ENCODE measurements around the gene TOMM20. TPM values are rescaled to one million over a fixed set of nuclear protein-coding genes. Genes with fewer than 3 reads are reported as not detected.

TOMM20 gene
- total RNA-seq, 3 donors from 2014 or later, result 112 to 153 (median 112) TPM

DNA sequence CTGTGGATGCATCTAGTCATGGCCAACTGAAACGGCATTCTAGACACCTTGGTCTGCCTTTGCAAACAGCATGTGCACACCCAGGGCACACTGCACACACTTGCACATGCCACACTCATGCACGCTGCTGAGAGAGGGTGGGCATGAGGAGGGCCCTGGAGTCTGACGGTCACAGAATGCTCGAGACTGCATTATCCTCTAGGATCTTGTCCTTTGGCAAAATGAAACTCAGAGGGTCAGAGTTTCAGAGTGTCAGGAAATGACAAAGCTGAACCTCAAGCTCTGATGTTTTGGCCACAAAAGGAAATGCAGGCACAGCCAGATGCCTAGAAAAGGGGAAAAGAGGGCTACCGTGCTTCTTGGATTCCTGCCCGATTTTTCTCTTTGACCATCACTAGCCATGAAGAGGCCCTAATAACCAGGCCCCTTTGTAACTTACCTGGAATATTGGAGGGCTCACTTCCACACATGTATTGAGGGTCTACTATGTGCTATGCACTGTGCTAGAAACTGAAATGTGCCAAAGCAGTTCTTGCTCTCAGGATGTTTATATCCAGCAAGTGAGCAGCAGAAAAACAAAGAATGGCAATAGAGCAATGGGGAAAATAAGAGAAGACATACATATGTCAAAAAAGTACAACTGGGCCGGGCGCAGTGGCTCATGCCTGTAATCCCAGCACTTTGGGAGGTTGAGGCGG lies 65.4 kb downstream of the TOMM20 start:
- intact Hi-C loops (cut with DNase I; ENCODE audit: low total_unique reads), result no loop called here

DNA sequence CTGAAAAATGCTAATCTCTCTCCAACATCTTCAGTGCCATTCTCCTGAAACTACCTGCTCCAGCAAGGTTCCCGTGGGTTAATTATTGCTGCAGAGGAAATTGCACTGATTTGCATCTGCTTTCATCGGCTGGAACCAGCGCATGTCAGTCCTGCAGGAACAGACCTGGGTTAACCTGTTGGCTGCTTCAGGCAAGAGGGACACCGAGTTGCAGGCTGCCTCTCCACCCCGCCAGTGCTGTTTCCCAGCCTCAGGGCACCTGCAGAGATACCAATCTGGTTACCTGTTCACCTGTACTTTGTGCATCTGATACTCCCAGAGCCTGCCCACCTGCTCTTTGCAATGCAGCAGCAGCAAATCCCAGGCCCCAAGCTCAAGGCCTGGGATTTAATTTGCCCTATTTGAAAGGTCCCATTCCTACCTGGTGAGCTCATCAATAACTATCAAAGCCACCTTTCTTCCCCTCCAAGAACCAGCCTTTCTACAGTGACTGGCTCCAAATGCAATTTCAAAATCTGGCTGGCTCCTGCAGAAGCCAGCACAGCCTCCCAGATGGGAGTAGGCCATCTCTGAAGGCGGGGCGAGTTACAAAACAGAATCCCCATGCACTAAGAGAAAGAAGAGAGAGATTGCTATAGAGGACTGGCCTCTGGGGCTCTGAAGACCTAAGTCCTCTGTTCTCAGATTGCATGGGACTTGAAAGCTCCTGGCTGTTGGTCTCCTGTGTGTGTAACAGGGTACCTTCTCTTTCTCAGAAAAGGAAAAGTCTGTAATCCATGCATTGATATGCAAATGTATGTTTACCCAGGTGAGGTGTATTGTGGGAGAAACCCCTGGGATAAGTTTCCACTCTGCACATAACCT lies 67.8 kb downstream of the TOMM20 start:
- Histone ChIP-seq H3K9me3 (no peaks in the 10 kb centered on the region), H3K36me3 (no peaks in the 10 kb centered on the region), H3K4me1 (peaks cover 0 to 17% of the 10 kb centered on the region in 2 donors), H3K27ac (peak overlapping the region; percentile 85 to 86), H3K4me3 (no peak overlapping the region), H3K27me3 (no peaks in the 10 kb centered on the region)
- peak in 1 of 2 donors; percentile 85 for DNase-seq (ENCODE audit: low spot score in 2 of 2)
- TF ChIP-seq, protein P1, sequence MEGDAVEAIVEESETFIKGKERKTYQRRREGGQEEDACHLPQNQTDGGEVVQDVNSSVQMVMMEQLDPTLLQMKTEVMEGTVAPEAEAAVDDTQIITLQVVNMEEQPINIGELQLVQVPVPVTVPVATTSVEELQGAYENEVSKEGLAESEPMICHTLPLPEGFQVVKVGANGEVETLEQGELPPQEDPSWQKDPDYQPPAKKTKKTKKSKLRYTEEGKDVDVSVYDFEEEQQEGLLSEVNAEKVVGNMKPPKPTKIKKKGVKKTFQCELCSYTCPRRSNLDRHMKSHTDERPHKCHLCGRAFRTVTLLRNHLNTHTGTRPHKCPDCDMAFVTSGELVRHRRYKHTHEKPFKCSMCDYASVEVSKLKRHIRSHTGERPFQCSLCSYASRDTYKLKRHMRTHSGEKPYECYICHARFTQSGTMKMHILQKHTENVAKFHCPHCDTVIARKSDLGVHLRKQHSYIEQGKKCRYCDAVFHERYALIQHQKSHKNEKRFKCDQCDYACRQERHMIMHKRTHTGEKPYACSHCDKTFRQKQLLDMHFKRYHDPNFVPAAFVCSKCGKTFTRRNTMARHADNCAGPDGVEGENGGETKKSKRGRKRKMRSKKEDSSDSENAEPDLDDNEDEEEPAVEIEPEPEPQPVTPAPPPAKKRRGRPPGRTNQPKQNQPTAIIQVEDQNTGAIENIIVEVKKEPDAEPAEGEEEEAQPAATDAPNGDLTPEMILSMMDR (IDR thresholded peaks at IDR 0.05), result no peak
- TF ChIP-seq POLR2AphosphoS5 (IDR thresholded peaks at IDR 0.05) (peak in 2 of 3 donors; percentile 27 to 46), POLR2A (IDR thresholded peaks at IDR 0.05) (no peak)
- intact Hi-C loops (cut with DNase I; ENCODE audit: low total_unique reads), result no loop called here

More for the DNA sequence above, 65.4 kb downstream of the TOMM20 start:
- Histone ChIP-seq H3K27ac (peak overlapping the region; percentile 85 to 86), H3K27me3 (no peaks in the 10 kb centered on the region), H3K36me3 (no peaks in the 10 kb centered on the region), H3K4me1 (peaks cover 3 to 20% of the 10 kb centered on the region in 2 donors), H3K9me3 (no peaks in the 10 kb centered on the region), H3K4me3 (no peak overlapping the region)
- TF ChIP-seq POLR2AphosphoS5 (IDR thresholded peaks at IDR 0.05) (no peak), POLR2A (IDR thresholded peaks at IDR 0.05) (no peak)
- TF ChIP-seq, protein P1 (IDR thresholded peaks at IDR 0.05), result no peak
- DNase-seq (ENCODE audit: low spot score in 2 of 2), result no peak

Other genes with a start within 250 kb of the TOMM20 start
- 10 to 100 TPM; 42.9 to 54.0 (median 52.2) TPM for gene RBM34, start 32.4 kb upstream of the TOMM20 start, total RNA-seq
- gene ARID4B, start 199.3 kb upstream of the TOMM20 start, total RNA-seq, result 10 to 100 TPM; 34.4 to 91.6 (median 76.7) TPM
- gene GGPS1, start 199.7 kb upstream of the TOMM20 start, total RNA-seq, result 10 to 100 TPM; 17.7 to 38.3 (median 22.4) TPM
- gene TBCE, start 238.6 kb upstream of the TOMM20 start, total RNA-seq, result 10 to 100 TPM; 13.3 to 21.2 (median 19.7) TPM

Measured in breast epithelium (tissue), 4 donors.